Mammary epithelial cell (primary cell): ENCODE data around the gene BACH1.

Experiments
- EZH2 ChIP-seq: IDR thresholded peaks from 2 replicates; pipeline ENCODE4 v1.6.1; 2012; ENCODE audit warnings: low read length, inconsistent platforms, borderline replicate concordance
- TF ChIP-seq, protein P1 (sequence below), 2 donors: IDR thresholded peaks in 1 of 2; conservative IDR thresholded peaks in 1 of 2; 2 replicates each; pipeline ENCODE4 v1.5.1; 2011 to 2012; ENCODE audit warnings: inconsistent platforms in 2 of 2, low read length in 2 of 2, mild to moderate bottlenecking in 2 of 2, control low read depth in 1 of 2, low read depth in 1 of 2; ENCODE audit not compliant: insufficient read depth in 1 of 2; ENCODE audit errors: extremely low read depth in 1 of 2

DNA sequence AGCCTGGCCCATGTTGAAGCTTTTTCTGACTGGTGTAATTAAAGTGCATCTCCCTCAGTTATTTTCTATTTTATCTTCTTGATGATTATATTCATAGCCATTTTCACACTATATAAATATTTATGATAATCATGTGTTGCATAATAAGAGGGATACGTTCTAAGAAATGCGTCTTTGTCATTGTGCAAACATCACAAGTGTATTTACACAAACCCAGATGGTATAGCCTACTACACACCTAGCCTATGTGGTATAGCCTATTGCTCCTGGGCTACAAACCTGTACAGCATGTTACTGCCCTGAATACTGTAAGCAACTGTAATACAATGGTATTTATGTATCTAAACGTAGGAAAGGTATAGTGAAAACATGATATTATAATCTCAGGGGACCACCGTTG lies 88.1 kb downstream of the BACH1 start:
- no peak for TF ChIP-seq EZH2
- TF ChIP-seq, protein P1, sequence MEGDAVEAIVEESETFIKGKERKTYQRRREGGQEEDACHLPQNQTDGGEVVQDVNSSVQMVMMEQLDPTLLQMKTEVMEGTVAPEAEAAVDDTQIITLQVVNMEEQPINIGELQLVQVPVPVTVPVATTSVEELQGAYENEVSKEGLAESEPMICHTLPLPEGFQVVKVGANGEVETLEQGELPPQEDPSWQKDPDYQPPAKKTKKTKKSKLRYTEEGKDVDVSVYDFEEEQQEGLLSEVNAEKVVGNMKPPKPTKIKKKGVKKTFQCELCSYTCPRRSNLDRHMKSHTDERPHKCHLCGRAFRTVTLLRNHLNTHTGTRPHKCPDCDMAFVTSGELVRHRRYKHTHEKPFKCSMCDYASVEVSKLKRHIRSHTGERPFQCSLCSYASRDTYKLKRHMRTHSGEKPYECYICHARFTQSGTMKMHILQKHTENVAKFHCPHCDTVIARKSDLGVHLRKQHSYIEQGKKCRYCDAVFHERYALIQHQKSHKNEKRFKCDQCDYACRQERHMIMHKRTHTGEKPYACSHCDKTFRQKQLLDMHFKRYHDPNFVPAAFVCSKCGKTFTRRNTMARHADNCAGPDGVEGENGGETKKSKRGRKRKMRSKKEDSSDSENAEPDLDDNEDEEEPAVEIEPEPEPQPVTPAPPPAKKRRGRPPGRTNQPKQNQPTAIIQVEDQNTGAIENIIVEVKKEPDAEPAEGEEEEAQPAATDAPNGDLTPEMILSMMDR (conservative IDR thresholded peaks at IDR 0.05 in 1 of 2, IDR thresholded peaks at IDR 0.05 in 1 of 2; ENCODE audit: extremely low read depth in 1 of 2, insufficient read depth in 1 of 2, low read depth in 1 of 2, low read length in 2 of 2): no peak
